Mammary epithelial cell (primary cell): ENCODE data around the gene USP49.

Experiments
- EZH2 ChIP-seq: IDR thresholded peaks from 2 replicates; pipeline ENCODE4 v1.6.1; 2012; ENCODE audit warnings: low read length, inconsistent platforms, borderline replicate concordance
- TF ChIP-seq, protein P1 (sequence below), 2 donors: IDR thresholded peaks in 1 of 2; conservative IDR thresholded peaks in 1 of 2; 2 replicates each; pipeline ENCODE4 v1.5.1; 2011 to 2012; ENCODE audit warnings: inconsistent platforms in 2 of 2, low read length in 2 of 2, mild to moderate bottlenecking in 2 of 2, control low read depth in 1 of 2, low read depth in 1 of 2; ENCODE audit not compliant: insufficient read depth in 1 of 2; ENCODE audit errors: extremely low read depth in 1 of 2

DNA sequence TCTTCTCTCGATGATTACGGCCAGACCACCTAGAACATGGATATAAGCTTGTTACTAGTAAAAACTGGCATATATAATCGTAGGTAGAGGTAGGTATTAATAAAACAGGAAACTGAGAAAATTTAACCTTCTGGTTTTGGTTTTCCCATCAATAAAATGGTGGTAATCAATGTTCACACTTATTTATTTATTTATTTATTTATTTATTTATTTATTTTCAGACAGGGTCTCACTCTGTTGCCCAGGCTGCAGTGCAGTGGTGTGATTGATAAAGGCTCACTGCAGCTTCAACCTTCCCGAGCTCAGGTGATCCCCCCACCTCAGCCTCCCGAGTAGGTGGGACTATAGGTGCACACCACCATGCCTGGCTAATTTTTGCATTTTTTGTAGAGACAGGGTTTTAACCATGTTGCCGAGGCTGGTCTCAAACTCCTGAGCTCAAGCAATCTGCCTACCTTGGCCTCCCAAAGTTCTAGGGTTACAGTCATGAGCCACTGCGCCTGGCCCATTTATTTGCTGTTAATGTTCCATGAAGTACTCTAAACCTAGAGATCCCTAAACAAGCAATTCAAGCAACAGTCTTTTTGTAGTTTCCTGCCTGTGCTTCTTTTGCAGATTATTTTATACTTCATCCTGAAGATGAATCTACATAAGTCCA lies 96.1 kb downstream of the USP49 start:
- TF ChIP-seq, protein P1, sequence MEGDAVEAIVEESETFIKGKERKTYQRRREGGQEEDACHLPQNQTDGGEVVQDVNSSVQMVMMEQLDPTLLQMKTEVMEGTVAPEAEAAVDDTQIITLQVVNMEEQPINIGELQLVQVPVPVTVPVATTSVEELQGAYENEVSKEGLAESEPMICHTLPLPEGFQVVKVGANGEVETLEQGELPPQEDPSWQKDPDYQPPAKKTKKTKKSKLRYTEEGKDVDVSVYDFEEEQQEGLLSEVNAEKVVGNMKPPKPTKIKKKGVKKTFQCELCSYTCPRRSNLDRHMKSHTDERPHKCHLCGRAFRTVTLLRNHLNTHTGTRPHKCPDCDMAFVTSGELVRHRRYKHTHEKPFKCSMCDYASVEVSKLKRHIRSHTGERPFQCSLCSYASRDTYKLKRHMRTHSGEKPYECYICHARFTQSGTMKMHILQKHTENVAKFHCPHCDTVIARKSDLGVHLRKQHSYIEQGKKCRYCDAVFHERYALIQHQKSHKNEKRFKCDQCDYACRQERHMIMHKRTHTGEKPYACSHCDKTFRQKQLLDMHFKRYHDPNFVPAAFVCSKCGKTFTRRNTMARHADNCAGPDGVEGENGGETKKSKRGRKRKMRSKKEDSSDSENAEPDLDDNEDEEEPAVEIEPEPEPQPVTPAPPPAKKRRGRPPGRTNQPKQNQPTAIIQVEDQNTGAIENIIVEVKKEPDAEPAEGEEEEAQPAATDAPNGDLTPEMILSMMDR (conservative IDR thresholded peaks at IDR 0.05 in 1 of 2, IDR thresholded peaks at IDR 0.05 in 1 of 2; ENCODE audit: extremely low read depth in 1 of 2, insufficient read depth in 1 of 2, low read depth in 1 of 2, low read length in 2 of 2), result no peak
- TF ChIP-seq EZH2, result no peak
